Measurements from ENCODE around the gene PARP1.
"Not testable (repeated sequence)": the region's sequence is repeated elsewhere in the genome, so short reads cannot be mapped to it uniquely, and the experiment has no call there.

The PARP1 gene

DNA sequence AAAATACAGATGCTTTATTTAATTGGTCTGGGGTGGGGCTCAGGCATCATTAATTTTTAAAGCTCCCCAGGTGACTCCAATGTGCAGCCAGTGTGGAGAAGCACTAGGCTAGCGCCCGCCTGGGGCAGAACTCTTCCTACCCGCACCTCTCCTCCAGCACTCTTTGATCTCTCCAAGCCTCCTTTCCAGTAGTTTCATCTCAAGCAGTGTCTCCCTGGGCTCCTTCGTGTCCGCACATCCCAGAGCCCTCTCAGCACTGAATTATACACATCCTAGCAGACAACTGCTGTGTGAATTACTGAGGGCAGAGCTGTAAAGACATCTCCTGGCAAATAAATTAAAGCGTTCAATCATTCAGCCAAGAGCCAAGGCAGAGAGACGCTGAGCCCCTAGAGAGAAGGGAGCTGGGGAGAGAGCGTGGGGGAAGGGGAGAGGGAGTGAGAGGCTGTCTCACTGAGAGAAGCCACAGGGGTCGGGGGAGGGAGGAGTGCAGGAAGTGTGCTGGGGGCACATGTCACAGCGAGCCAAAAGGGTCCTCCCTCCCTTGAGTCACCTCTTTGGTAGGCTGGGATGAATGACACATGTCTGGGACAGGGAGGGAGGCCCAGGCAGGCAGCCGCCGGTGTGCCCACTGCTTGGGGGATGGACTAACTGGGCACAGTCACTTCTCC, 21.0 kb upstream of the PARP1 start:
- DNase-seq (ENCODE audit: low read depth) = no peak

DNA sequence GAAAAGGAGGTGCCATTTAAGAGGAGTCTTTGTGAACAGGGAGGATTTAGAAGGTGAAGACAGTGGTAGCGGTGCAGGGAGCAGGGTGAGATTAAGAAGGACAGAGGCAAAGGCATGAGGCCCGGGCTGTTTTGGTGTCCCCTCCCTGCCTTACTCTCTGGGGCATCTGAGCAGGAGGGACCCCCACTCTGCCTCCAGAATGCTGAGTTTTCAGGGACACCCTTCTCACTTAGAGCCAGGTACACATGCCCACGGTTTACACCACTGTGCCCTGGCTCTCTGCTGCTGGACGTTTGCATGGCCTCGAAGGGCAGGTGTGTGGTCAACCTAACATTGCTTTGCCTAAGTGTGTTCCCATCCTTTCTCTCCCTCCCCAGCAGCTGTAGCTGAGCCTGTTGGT, 20.5 kb upstream of the PARP1 start:
- no peak for DNase-seq (ENCODE audit: low read depth)

DNA sequence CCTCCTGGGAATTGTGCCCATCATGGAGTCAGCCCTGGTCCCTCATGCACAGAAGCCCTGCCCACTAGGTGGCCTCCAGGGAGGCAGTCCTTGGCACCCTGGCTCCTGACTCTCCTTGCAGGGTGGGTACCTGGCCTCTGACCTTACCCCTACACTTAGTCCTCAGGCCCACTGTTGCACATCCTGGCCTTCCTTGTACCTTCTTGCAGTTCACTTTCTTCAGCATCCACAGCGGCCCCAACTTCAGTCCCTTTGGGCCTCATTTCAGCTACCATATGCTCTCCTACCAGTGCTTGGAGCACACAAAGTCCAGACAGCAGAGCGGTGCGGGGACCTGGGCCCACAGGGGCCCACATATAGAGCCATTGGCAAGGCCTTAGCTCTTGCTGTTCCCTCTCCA, 19.2 kb upstream of the PARP1 start:
- DNase-seq (ENCODE audit: low read depth) = no peak

DNA sequence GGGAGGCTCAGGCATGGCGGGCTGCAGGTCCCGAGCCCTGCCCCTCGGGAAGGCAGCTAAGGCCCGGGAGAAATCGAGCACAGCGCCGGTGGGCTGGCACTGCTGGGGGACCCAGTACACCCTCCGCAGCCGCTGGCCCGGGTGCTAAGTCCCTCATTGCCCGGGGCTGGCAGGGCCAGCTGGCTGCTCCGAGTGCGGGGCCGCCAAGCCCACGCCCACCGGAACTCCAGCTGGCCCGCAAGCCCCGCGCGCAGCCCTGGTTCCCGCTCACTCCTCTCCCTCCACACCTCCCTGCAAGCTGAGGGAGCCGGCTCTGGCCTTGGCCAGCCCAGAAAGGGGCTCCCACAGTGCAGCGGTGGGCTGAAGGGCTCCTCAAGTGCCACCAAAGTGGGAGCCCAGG, 18.5 kb upstream of the PARP1 start:
- not testable (repeated sequence) for DNase-seq (ENCODE audit: low read depth)

DNA sequence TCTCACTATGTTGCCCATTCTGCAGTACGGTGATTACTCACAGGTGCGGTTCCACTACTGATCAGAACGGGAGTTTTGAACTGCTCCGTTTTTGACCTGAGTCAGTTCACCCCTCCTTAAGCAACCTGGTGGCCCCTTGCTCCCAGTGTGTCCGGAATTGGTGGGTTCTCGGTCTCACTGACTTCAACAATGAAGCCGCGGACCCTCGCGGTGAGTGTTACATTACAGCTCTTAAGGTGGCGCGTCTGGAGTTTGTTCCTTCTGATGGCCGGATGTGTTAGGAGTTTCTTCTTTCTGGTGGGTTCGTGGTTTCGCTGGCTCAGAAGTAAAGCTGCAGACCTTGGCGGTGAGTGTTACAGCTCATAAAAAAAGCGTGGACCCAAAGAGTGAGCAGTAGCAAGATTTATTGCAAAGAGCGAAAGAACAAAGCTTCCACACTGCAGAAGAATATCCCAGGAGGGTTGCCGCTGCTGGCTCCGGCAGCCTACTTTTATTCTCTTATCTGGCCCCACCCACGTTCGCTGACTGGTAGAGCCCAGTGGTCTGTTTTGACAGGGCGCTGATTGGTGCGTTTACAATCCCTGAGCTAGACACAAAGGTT, 17.6 kb upstream of the PARP1 start:
- DNase-seq (ENCODE audit: low read depth) = no peak

DNA sequence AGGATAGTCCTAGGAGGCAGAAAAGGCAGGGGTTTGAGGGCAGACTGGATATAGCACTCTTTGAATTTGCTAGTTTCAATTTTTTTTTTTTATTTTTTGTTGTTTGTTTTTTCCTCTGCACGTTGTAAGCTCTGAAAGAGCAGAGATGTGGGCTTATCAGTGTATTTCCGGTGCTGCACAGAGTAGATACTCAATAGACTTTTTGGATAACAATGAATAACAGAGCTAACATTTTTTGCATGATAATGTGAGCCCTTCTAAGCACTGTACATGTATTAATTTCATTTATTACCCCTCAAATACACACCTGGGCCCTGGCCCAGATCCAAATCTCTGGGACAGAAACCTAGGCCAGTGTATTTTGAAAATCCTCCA, 17.1 kb upstream of the PARP1 start:
- no peak for DNase-seq (ENCODE audit: low read depth)

DNA sequence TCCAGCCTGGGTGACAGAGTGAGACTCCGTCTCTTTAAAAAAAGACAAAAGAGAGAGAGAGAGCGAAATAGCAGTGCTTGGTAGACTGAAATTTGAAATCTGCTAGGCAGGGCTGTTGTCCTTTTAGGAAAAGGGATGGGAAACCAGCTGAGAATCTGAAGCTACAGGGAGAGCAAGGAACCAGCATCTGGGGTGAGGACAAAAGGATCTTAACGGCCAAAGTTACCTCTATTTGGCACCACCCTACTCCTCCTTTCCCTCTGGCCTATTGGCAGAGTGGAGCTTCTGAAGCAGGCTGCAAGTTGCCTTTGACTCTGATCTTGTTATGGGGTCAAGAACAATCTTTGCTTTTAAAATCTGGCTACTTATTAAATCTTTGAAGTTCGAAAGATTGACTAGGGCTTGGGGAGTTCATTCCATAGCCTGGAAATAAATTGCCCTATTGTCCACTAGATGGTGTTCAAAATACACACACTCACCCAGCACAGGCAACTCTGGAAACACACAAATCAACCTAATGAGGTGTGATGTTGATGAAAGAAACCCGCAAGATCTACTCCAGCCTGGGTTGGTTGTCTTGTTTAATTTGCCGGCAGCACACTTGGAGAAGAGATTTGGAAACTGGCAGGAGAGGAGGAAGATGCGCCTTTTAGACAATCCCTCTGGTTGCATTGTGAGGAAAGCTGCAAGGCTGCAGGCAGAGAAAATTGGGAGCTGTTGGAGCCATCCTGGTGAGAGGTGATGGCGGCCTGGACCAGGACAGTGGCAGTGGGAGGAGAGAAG, 16.5 kb upstream of the PARP1 start:
- no peak for DNase-seq (ENCODE audit: low read depth)

DNA sequence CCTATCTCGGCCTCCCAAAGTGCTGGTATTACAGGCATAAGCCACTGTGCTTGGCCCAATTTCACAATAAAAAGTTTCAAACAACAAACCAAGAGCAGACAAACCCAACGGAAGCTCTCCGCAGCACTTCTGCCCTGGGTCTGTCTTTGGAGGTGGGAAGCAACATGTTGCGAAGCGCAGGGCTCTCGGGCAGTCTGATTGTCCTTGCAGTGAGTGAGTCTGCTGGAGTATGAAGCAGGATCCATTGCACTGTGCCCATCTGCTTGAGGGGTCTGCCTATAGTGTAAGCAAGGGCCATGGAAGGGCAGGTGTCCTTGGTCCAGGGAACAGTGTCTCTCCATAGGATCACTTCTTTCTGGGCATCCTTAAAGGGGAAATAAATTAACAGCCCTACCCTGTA, 14.6 kb upstream of the PARP1 start:
- DNase-seq (ENCODE audit: low read depth) = no peak

DNA sequence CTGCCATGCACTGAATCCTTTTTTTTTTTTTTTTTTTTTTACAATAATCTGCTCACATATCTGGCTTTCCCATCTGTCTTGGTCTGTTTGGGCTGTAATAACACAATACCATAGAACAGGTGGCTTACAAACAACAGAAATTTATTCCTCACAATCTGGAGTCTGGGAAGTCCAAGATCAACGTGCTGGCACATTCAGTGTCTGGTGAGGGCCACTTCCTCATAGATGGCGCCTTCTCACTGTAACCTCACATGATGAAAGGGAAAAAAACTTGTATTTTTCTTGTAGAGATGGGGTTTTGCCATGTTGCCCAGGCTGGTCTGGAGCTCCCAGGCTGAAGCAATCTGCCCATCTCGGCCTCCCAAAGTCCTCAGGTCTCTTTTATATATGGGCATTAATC, 13.0 kb upstream of the PARP1 start:
- no peak for DNase-seq (ENCODE audit: low read depth)

DNA sequence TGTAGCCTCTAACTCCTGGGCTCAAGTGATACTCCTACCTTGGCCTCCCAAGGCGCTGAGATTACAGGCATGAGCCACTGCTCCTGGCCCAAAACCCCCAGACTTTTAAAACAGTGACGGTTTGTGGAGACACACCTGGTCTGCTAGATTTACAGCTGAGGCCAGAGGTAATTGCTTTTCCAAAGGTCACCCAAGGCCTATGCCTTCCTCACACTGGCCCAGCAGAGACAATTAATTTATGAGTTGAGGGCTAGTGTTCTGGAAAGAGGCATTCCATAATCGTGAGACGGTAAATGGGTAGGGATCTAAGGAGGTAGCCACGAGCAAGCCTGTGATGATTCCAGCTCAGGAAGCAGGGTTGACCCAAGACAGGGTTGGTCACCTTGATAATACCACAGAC, 12.4 kb upstream of the PARP1 start:
- DNase-seq (ENCODE audit: low read depth) = no peak

DNA sequence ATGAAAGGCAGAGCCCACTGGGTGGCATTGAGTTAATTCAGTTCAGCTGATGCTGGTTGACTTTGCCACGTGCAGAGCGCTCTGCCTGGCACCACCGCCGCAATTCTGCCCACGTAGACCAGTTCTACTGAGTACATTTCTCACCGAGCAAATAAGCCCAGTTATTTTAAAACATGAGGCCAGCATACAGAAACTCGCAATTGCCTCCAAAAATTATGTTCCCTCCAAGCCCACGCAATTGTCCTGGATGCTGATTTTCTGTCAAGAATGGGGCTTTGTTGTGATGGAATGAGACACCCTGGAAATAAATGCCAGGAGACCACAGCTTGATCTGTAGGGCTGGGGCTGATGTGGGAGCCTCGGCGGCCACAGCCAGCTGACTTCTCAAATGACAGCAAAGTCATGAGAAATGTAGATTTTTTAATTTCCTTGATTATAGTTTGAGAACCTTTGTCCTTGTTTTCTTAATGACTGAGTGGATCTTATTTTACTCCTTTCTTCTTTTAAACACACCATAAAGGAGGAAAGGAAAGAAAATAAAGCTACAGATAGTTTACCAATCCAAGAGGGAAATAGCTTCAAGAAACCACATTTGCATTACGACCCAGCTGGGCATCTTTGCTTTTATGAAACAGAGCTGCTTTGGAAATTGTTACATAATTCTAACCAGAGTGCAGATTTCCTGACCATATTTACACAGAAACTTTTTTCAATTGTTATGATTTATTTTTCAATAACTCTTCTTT, 11.6 kb upstream of the PARP1 start:
- no peak for DNase-seq (ENCODE audit: low read depth)

- DNase-seq (ENCODE audit: low read depth) = no peak
These were observed 10.1 kb upstream of the PARP1 start for GRCh38 chr1:226417830-226418546.

GRCh38 chr1:226417350-226417749, 9.5 kb upstream of the PARP1 start:
- no peak for DNase-seq (ENCODE audit: low read depth)

GRCh38 chr1:226414098-226414698, 6.3 kb upstream of the PARP1 start:
- DNase-seq (ENCODE audit: low read depth) = no peak

GRCh38 chr1:226411619-226412018, 3.7 kb upstream of the PARP1 start:
- DNase-seq (ENCODE audit: low read depth) = no peak

DNA sequence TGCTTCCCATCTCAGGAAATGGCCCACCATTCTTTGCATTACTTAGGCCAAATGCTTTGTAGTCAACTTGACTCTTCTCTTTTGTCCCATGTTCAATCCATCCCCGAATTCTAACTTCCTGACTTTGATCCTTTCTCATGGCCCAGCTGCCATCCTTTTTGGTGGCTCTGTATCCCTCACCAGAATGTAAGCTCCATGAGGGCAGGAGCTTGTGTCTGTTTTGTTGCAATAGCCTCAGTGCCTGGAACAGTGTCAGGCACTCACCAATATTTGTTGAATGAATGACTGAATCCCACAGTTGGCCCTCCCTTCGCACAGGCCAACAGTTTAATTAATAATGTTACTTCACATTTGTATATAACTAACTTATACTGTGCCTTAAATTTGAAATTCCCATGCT, 3.1 kb upstream of the PARP1 start:
- DNase-seq (ENCODE audit: low read depth) = no peak

GRCh38 chr1:226409392-226409791, 1.5 kb upstream of the PARP1 start:
- no peak for DNase-seq (ENCODE audit: low read depth)

DNA sequence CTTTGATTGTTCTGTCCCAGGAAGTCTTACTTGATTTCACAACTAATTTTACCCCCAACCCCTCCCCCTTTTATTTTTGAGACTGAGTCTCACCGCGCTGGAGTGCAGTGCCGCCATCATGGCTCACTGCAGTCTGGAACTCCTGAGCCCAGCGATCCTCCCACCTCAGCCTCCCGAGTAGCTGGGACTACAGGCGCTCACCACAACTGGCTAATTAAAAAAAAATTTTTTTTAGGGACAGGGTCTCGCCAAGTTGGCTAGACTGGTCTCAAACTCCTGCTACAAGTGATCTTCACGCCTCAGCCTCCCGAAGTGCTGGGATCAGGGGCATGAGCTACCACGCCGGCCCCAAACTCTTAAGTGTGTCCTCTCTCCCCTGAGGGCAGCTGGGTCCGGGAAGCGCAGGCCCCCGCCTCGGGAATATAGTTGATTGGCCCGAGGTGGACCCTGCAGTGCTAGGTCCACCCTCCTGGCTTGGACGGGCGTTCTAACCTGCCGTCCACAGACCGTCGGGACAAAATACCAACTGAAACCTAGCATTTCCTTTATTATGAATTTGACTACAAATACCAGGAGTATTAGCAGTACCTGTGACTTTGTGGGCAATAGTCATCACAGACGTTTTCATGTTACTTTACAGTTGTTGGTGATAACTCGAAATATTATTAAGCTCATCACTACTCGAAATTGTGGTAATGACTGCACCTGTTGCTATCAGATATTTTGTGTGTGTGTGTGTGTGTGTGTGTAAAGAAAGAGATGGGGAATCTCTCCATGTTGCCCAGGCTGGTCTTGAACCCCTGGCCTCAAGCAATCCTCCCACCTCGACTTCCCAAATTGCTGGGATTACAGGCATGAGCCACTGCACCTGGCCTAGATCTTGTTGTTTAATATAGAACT, 642 bp upstream of the PARP1 start:
- no peak for DNase-seq (ENCODE audit: low read depth)

DNA sequence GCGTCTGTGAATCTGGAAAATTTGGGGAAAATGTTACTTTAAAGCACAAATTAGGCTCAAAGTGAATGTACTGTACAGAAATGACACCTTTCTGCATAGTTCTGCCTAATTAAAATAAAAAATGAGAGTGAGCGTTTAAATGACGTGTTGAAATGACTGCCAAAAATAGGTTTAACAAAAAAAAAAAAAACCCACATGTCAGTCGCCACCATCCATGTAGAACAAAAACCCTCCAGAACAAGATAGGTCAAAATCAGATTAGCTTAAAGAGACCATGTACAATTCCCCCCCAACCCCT, 745 bp downstream of the PARP1 start:
- no peak for DNase-seq (ENCODE audit: low read depth)

- no peak for DNase-seq (ENCODE audit: low read depth)
These were observed 1.5 kb downstream of the PARP1 start for GRCh38 chr1:226406401-226406881.

Measured in activated T-cell treated with anti-CD3 and anti-CD28 coated beads for 1 hour (primary cell).